ENCODE measurements around the gene XXYLT1.

XXYLT1 gene

DNA sequence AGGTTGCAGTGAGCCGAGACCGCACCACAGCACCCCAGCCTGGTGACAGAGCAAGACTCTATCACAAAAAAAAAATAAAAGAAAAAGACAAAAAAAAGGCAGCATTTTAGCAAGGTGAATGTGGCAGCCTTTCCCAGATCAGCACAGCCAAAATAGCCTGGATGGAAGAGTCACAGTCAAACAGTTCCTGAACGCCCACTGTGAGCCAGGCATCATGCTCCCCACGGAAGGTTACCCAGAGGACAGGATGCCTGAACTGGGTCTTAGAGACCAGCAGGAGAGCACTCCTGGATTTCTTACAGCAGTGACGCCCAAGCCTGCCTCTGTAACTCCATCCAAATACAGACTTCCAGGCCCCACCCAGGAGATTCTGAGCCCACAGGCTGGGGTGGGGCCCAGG lies 4.5 kb downstream of the XXYLT1 start:
- no peak for DNase-seq

DNA sequence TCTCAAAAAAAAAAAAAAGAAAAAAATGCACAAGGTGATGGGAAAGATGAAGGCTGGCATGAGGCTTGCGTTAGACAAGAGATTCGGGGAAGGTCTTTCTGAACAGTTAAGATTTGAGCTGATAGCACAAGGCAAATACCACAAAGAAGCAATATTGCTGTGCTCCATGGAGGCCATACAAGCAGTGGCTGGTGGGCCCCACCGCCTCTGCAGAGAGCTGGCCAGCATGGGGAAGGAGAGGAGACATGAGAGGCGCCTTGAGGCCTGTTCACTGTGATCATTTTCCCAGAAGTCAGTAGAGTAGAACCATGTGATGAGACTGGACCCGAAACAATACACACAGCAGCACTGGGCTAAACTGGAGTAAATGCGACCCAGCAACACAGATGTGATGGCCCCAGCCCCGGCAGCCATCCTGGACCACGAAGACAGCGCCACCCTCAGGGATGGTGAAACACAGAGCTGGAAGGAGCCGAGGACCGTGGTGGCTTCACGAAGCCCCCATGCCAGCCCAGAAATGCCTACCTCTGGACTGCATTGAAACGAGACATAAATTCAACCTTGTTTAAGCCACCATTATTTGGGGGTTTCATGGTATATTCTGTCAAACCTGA lies 5.5 kb downstream of the XXYLT1 start:
- DNase-seq: no peak

DNA sequence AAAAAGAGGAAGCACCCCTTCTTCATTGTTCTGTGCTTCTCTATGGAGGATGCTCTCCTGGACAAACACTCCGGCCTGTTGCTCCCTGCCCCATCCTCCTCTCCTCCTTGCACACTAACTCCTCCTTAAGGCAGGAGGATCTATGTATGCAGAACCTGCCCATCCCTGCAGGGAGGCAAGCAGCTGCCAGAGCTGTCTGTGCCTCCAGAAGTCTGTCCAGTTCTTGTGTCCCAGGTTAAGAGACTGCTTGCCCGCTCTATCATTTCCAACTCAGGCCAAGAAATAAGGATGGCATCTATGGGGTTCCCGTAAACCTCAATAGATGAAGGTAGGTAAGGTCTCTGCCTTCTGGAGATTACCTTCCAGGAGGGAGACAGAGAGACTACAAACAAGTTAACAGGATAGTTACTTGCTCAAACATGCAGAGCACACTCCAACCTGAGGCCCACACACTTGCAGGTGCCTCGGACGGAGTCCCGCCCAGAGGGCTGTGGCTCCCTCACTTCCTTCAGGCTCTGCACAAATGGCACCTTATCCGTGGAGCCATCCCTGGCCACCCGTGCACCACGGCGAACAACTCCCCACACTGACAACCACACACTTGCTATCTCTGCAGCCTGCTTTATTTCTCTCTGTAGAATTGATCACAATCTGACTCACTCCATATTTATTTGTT lies 6.9 kb downstream of the XXYLT1 start:
- no peak for DNase-seq

DNA sequence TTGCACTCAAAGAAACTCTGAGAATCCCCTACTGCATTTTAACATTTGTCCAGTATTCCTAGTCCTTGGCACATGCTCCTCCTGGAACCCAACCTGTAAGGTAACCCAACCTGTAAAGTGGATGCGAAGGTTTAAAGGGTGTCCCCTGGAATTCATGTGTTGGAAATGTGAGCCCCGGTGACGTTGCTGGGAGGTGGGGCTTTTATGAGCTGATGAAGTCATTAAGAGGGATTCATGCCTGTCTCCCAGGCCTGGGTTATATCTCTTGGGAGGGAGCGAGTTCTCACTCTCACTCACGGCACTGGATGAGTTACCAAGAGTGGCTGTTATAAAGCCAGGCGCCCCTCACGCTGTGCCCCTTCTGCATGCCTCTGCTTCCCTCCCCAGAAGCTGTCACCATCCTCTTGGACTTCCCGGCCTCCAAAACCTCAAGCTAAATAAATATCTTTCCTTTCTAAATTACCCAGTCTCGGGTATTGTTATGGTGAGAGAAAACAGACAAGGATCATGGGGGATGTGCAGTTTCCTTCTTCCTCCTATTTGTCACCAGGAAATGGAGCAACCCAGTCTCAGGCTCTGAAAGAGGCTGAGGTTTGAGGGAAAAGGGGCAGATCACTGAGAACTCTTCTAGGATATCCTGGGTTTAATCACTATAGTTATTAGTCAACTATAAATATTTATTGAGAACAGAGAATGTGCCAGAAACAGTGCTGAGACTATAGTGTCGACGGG lies 7.6 kb downstream of the XXYLT1 start:
- no peak for DNase-seq

DNA sequence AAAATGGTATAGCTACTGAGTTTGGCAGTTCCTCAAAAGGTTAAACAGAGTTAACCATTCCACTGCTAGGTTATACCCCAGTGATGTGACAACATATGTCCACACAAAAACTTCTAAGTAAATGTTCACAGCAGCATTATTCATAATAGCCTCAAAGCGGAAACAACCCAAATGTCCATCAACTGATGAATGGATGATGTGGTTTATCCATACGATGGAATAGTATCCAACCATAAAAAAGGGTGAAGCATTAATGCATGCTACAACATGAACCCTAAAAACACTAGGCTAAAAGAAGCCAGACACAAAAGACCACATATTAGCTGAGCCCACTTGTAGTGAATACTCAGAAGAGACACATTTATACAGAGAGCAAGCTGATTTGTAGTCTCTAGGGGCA lies 9.0 kb downstream of the XXYLT1 start:
- DNase-seq: no peak

DNA sequence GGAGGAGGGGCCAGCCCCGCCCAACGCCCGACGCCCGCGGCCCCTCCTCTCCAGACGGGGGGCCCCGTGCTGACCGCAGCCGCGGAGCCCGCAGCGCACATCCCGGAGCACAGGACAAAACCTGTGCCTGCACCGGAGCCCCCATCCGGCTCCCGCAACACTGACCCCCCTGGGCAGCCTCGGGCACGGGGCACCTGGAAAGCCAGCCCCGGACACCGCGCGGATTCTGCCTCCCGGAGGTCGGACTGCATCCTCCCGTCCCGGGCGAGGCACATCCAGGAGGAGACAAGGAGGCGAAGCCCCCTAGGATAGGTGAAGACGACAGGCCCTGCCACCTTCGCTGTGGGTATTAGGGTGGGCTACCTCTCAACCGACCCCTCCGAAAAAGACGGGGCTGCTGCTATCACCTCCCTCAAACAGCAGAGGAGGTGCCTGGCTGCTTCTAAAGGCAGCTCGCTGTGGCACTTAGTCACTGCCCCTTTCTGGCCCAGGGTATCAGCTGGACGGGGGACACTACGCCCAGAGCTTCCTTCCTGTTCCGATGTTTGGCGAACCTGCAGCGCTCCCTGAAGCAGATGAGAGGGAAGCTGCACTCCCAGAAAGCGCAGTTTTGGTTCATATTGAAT lies 10.6 kb downstream of the XXYLT1 start:
- no peak for DNase-seq

DNA sequence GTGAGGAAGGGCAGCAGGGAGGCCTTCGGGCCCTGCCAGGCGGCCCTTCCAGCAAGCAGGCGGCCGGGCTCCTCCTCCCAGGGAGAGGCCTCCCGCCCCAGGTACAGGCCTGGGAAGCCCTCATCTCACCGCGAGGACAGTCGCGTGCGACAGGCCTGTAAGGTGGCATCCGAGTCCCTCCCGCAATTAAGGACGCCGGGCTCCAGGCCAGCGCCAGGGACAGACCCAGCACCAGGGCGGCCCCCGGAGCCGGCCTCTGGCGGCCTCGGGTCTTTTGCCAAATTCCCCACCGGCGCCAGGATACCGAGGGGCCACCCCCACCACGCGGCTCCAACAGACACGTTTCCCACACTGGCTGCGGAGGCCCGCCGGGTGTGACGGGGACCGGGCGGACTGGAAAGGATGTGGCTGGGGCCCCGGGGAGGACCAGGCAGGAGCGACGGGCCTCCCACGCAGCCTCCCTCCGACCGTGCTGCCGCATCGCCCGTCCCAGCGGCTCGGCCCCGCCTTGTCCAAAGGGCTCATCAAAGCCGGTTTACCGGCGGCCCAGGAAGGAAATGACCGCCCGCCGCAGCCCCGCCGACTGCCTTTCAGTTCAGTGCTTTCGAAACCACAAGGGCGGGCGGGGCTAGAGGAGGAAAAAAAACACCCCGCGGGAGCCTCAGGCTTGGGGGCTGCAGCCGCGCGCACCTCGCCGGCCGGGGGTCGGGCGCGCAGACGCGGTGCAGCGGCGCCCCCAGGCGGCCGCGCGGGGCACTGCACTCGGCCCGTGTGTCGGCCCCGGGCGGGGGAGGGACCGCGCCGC lies 11.3 kb downstream of the XXYLT1 start:
- peak; percentile 95 for DNase-seq

DNA sequence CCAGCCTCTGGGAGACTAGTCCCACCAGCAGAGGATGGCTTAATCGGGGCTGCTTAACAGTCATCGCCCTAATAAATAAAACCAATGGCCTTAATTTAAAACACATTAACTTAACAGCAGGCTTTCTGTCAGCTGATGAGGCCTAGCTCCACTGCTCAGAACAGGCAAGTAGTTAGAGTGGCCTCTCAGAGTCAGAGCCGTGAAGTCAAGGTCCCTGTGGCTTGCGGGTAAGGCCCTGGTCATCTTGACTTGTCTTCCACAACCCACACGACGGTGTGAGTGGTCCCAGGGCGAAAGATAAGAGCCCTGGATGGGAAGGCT lies 11.8 kb downstream of the XXYLT1 start:
- no peak for DNase-seq

DNA sequence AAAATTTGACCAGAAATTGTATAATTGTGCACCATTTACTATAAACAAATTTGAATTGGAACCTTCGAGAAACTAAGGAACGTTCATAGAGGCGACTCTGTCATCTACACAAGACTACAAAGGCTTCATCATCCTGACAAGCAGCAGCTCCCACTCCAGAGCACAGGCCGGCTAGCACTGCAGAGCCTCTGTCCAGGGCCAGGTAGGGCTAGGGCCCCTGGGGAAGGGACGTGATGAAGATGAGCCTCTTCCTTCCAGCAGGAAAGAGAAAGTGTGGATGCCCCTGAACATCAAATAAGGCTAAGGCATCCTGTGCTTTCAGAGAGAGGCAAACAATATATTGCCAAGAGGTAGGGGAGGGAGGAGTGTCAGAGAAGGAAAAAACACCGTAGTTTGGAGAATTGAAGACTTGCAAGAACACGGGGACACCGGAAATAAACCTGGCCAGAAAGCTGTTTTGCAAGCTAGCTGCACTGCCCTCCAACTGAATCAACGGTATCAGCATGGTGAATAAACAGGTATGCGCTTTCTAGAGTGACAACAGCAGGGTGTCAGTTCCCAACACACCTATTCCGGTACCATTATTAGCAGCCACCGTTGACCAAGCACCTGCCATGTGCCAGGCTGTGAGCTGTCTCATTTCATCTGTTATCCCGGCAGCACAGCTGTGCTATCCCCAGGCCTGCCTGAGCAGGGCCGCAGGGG lies 12.4 kb downstream of the XXYLT1 start:
- DNase-seq: no peak

DNA sequence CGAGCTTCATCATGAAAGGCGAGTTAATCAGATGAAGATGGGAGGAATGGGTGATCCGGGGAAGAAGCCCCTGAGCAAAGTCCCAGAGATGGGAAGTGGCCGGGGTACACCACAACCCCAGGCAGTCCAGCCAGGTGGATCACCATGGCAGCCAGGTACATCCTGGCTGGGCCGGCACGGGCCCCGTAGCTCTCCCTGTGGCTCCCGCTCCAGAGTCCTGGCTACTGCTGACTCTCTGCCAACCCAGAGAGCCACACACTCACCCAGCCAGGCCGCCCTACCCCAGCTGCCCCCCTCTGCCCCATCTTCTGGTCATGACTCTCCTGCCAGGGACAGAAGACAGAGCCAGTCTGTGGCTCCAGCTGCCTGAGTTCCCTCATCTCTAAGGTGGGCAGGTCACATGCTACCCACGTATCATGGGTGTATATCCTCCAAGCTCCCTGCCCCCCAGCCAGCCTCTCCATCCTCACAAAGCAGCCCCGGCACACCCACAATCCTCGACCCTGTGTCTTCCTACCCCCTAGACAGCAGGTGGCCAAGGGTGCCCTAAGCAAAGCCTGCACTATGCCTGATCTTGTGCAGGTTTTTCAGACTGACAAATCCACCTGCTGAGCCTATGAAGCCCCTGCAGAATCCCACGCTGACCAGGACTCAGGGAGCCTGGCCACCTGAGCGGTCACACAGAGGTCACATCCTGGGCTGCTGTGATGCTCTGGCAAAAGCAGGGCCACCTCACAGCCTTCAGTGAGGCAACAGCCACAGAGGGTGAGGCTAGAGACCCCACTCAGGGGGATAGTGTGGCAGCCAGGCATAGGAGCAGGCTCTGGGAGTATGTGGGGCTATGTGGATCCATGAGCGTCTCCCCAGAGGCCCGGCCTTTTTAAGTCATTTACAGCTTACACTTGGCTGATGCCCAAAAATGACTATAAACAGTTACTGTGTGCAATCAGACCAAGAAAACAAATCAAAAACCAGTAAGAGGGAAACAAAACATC lies 13.2 kb downstream of the XXYLT1 start:
- no peak for DNase-seq

DNA sequence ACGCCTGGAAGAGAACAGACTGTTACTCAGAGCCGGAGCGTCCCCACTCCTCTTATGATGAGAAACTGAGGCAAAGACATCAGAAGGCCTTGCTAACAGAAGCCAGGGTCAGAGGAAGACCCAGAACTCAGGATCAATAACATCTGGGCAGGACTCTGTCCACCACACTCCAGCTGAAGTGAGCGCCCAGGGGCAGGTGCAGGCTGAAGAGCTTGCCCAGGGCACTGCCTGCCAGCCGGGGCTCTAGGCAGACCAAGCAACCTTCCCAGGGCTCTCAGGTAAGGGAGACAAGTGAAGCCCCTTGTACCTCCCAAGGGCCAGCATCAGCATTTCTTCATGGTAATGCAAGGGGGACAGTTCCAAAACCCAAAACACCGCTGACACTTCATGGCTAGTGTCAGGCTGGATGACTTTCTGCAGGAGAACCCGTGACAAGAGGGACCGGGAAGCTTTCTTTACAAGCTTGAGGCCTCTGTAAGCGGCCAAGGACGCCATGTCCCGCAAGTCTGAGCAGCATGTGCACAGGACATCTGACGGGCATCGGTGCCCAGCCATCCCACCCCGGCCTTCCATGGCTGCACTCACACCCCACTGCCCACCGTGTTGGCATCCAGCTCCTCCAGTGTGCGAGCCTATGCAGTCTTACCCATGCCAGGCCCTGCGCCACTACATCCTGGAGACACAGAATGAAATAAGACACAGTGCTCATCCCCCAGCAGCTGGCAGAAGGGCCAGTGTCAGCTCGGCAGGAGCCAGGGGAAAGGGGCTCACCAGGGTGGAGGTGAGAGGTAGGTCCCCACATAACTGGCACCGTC lies 14.1 kb downstream of the XXYLT1 start:
- DNase-seq: no peak

DNA sequence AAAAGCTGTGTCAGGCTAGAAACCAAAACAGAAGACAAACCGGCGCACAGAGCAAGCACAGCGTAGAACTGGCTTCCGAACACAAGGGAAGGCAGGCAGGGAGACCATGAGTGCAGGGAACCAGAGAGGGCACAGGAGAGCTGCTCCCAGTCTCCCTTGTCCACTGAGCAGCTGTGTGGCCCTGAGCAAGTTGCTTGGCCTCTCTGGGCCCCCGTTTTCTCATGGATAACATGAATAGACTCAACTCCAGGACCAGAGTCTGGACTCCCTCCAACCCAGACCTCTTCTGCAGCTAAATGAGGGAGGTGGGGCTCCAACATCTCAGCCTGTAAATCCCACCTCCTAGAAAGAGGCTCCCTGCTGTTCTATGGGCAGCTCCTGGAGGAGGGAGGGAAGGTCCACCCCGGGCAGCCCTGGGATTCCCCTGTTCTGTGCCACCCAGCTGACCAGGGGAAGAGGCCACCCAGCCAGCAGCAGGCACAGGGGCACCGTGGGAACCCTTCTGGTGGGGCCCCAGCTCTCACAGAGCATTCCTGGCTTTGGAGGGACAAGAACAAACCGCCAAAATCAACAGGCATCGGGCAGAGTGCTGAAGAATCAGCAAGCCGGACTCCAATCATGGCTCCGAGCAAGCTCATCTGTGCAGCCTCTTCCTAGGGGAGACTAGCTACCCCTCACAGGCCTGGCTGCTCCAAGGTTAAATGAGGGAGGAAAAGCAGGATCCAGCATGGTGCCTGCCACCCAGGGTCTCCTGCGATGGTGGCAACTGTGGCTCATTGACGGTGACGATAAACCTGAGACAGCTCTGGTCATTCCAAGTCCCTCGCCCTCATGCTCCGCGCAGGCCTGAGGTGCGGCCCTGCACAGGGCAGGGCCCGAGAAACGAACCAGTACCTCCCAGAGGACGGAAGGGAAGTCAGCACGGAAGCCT lies 15.1 kb downstream of the XXYLT1 start:
- DNase-seq: no peak

DNA sequence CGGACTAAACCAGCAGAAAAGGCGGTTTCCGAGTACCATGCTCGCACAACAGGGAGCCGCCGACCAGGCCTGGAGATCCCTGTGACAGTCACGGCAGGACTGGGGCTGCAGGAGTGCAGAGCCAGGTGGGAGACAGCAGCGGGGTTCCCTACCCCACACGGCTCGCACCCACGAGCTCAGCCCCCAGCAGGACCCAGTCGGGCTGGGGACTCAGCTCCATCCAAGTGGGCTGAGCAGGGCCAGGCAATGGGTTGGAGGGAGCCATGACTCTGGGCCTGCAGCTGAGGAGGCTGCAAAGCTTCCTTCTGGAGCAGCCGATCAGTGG lies 15.8 kb downstream of the XXYLT1 start:
- DNase-seq: no peak

DNA sequence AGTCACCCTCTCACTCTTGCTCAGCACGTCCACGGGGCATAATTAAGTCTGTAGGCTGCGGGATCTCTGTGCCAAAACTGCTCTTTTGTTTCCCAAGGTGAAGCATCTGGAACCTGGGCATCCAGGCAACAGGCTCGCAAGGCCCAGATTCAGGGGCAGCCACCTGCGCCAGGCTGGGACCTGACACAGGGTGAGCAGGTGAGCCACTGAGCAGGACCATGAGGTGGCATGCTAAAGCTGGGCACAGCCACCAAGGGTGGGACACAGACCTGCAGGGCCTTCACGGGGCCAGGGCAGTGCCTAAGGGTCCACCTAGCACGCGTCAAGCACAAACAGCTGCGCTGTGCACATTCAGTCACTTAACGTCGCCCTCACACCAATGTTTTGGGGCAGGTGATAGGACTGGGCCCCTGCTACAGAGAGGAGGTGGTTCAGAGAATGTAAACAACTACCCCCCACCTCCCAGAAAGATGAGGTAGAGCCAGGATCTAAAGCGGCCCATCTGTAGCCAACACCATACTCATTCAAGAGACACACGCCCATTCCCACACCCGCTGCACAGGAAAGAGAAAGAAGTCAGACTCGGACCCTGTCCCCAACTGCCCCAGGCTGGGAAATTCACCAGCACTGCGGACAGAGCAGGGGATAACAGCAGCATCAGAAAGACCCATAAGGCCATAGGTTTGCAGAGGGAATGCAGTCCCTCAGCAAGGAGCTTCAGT lies 16.3 kb downstream of the XXYLT1 start:
- DNase-seq: no peak

DNA sequence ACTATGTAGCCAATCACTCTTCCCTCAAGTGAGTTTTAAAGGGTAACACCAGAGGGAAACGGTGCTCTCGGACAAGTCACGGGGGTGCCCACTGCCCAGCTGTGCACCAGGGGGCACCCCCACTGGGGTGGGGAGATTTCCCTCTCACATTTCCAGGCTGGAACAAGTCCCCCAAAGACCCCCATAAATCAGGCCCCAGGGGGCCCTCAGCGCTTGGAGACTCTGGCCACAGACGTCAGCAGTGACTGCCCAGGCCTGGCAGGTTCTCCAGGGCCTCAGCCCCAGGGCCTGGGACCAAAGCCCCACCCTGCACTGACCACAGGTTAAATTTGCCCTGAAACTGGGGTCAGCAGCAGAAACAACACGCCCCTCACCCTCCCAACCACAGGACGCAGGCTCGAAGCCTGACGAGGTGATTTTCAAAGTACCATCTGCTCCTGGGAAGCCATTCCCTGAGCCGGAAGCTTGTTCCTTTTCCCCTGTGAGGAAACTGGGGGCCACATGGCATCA lies 17.0 kb downstream of the XXYLT1 start:
- no peak for DNase-seq

DNA sequence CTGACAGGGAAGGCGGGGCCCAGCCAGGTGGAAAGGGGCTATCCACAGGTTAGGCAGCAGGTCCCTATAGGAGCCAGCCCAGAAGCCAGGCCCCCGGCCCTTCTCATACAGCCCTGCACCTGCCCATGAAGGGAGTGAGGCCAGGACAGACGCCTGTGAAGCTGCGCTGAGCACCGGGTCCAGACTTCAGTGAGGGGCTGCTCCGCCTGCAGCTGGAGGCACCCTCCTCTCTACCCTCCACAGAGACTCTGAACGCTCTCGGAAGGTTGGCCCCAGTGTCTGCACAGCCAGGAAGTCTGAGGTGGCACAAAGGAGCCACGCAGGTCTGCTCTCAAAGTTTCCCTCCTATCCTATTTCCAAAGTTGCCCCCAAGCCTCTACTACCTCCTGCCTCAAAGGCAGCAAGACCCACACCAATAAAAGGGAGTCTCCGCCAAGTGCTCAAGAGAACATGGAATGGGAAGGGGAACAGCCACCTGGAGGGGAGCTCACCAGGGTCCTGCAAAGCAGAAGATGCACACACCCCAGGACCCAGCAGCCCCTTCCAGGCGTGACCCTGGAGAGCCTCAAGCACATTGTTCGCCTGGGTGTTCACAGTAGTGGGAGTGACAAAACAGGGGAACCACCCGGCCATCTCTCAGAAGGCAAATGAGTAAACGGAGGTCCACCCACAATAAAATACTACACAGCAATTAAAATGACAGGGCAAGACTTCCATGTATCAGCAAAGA lies 19.5 kb downstream of the XXYLT1 start:
- DNase-seq: no peak

DNA sequence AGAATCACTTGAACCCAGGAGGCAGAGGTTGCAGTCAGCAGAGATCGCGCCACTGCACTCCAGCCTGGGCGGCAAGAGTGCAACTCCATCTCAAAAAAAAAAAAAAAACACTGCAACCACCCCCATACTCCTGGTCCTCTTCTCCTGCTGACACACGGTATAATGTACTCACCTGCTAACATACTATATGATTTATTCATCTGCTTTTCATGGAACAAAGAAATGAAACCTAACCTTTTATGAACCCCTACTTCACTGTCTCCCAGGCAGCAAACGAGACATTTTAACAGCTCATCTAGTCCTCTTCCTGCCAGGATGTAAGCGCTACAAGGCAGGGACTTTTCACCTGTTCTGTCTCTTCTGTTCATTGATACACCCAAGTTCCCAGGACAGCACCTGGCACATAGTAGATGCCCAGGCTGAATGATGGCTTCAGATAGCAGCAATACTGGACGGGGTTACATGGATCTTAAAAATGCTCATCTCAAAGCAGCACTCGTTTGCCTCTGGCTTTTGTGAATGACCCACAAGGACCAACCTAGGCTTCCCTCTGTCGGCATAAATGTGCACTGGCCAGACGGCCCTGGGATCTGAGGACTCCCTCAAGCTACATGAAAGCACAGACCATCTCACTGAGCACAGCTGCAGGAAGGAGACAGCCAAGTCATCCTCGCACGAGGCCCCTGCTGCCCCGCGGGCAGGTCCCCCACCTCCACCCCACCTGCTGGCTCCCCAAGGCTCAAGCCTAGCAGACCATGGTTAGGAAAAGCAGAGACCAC lies 20.3 kb downstream of the XXYLT1 start:
- peak; percentile 70 for DNase-seq

Measured in left hindlimb (tissue), 1 donor.